K562 (cell line): Measurements from ENCODE around the gene CCDC169. TPM values are rescaled to one million over a fixed set of nuclear protein-coding genes. Genes with fewer than 3 reads are reported as not detected.

Experiments used
- CREB1 ChIP-seq, 2 experiments: sonication (generic) in 1 of 2; formaldehyde crosslinking in 1 of 2; IDR thresholded peaks; 2 replicates each; pipeline versions ENCODE4 v1.6.1 to v1.8.0; 2012 to 2022; ENCODE audit warnings: inconsistent platforms in 1 of 2, mild to moderate bottlenecking in 1 of 2, missing genetic modification reagents in 1 of 2, moderate library complexity in 1 of 2
- HNRNPL ChIP-seq: fragments of 200-400 bp; formaldehyde crosslinking; IDR thresholded peaks from 2 replicates; pipeline ENCODE4 v1.6.1; 2017; ENCODE audit warnings: low read depth, mild to moderate bottlenecking, low read length
- NRF1 ChIP-seq, 2 experiments: fragments of 450-650 bp; IDR thresholded peaks in 1 of 2; conservative IDR thresholded peaks in 1 of 2; 2 replicates each; pipeline ENCODE4 v1.6.1; 2014; ENCODE audit warnings: mild to moderate bottlenecking in 2 of 2
- POLR2AphosphoS5 ChIP-seq: IDR thresholded peaks from 2 replicates; pipeline ENCODE4 v1.6.1; 2011; ENCODE audit warnings: mild to moderate bottlenecking, low read depth, low read length, moderate library complexity; ENCODE audit not compliant: control insufficient read depth, insufficient read depth
- SMARCB1 ChIP-seq: IDR thresholded peaks from 2 replicates; pipeline ENCODE4 v1.6.1; 2011; ENCODE audit warnings: improper control_type of control experiment, low read depth; ENCODE audit not compliant: insufficient read length
- ZKSCAN1 ChIP-seq: fragments of 150-350 bp; IDR thresholded peaks from 2 replicates; pipeline ENCODE4 v1.6.1; 2016; ENCODE audit warnings: low read depth, low read length
- polyA plus RNA-seq, 8 experiments: library from polyadenylated mRNA; depleted of rRNA in 4 of 8; stranded (reverse) in 5 of 8; unstranded in 3 of 8; fragments of >200 nt; fragmentation: Nextera tagmentation in 2 of 8; fragmentation: Illumina TruSeq in 1 of 8; extraction: Ambion mirVana in 2 of 8; extraction: Trizol in 1 of 8; gene quantifications; 2 replicates each; pipeline versions ENCODE4 v1.2.1 to v1.2.3, GENCODE V29; 2011 to 2014; ENCODE audit warnings: inconsistent platforms in 1 of 8, missing spikeins in 1 of 8
- total RNA-seq, 7 experiments: library from RNA; depleted of rRNA in 6 of 7; stranded (reverse); fragments of >200 nt in 6 of 7; fragmentation: Illumina TruSeq in 2 of 7; extraction: Trizol in 2 of 7; gene quantifications; 2 replicates each; pipeline versions ENCODE4 v1.2.1 to v1.2.3, GENCODE V29; 2011 to 2021; ENCODE audit warnings: low replicate concordance in 1 of 7
- TF ChIP-seq, protein P1 (sequence below): fragments of 450-650 bp; IDR thresholded peaks from 2 replicates; pipeline ENCODE4 v1.6.1; 2016; ENCODE audit warnings: mild to moderate bottlenecking, moderate library complexity
- TF ChIP-seq, protein P2 (sequence below): fragments of 200-800 bp; sonication (Bioruptor generic); IDR thresholded peaks from 2 replicates; pipeline ENCODE4 v1.6.1; 2017; ENCODE audit warnings: missing genetic modification characterization, missing compliant biosample characterization
- TF ChIP-seq, protein P3 (sequence below): fragments of 450-650 bp; IDR thresholded peaks from 2 replicates; pipeline ENCODE4 v1.7.1; 2018; ENCODE audit warnings: mild to moderate bottlenecking, low read depth; ENCODE audit not compliant: partially characterized antibody

The CCDC169 gene
- total and polyA plus RNA-seq, 9 of the 15 experiments (the other 6 are each of a cell fraction or from before 2014, with no cell fraction given), result 6.8 to 22.0 (median 12.4) TPM

DNA sequence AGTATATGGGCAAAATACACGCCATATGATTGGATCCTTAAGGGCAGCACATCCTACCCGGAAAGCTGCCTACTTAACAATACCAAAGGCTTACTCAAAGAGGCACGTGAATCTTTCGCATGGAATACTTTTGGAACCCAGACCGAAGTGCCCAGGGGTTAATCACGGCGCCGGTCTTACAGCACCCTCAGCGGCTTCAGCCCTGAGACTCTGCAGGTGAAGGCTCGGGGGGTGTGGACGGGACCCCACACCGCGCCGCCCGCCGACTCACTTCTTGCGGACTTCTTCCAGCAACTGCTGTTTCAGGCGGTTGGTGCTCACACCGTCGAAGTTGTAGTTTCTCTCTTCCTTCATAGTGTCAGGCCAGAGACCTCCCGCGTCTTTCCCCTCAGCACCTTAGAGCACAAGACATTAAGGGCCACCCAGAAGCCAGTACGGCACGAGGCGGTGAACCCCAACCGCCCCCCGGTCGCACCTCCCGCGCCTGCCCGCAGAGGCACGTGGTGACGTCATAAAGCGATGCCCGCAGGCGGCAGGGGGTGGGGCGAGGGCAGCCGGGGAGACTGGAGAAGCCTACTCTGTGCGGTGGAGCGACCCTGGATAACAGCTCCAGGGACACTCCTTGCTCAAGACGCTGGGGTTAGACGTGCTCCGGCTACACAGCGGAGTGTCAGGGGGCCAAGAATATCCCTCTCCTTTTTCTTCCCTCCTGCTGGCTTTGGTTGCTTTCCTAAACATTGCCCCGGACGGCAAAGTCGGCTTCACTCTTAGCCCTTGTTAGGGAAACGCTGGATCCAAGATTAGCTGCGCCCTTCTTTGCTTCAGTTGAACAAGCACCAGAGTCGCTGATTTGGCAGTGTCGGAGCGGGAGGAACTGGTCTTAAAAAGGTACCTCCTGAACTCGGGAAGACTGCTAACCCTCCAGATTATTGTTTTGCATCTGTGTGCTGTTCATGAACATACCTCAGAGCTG is at the start of gene CCDC169 (continued):
- TF ChIP-seq, protein P1, sequence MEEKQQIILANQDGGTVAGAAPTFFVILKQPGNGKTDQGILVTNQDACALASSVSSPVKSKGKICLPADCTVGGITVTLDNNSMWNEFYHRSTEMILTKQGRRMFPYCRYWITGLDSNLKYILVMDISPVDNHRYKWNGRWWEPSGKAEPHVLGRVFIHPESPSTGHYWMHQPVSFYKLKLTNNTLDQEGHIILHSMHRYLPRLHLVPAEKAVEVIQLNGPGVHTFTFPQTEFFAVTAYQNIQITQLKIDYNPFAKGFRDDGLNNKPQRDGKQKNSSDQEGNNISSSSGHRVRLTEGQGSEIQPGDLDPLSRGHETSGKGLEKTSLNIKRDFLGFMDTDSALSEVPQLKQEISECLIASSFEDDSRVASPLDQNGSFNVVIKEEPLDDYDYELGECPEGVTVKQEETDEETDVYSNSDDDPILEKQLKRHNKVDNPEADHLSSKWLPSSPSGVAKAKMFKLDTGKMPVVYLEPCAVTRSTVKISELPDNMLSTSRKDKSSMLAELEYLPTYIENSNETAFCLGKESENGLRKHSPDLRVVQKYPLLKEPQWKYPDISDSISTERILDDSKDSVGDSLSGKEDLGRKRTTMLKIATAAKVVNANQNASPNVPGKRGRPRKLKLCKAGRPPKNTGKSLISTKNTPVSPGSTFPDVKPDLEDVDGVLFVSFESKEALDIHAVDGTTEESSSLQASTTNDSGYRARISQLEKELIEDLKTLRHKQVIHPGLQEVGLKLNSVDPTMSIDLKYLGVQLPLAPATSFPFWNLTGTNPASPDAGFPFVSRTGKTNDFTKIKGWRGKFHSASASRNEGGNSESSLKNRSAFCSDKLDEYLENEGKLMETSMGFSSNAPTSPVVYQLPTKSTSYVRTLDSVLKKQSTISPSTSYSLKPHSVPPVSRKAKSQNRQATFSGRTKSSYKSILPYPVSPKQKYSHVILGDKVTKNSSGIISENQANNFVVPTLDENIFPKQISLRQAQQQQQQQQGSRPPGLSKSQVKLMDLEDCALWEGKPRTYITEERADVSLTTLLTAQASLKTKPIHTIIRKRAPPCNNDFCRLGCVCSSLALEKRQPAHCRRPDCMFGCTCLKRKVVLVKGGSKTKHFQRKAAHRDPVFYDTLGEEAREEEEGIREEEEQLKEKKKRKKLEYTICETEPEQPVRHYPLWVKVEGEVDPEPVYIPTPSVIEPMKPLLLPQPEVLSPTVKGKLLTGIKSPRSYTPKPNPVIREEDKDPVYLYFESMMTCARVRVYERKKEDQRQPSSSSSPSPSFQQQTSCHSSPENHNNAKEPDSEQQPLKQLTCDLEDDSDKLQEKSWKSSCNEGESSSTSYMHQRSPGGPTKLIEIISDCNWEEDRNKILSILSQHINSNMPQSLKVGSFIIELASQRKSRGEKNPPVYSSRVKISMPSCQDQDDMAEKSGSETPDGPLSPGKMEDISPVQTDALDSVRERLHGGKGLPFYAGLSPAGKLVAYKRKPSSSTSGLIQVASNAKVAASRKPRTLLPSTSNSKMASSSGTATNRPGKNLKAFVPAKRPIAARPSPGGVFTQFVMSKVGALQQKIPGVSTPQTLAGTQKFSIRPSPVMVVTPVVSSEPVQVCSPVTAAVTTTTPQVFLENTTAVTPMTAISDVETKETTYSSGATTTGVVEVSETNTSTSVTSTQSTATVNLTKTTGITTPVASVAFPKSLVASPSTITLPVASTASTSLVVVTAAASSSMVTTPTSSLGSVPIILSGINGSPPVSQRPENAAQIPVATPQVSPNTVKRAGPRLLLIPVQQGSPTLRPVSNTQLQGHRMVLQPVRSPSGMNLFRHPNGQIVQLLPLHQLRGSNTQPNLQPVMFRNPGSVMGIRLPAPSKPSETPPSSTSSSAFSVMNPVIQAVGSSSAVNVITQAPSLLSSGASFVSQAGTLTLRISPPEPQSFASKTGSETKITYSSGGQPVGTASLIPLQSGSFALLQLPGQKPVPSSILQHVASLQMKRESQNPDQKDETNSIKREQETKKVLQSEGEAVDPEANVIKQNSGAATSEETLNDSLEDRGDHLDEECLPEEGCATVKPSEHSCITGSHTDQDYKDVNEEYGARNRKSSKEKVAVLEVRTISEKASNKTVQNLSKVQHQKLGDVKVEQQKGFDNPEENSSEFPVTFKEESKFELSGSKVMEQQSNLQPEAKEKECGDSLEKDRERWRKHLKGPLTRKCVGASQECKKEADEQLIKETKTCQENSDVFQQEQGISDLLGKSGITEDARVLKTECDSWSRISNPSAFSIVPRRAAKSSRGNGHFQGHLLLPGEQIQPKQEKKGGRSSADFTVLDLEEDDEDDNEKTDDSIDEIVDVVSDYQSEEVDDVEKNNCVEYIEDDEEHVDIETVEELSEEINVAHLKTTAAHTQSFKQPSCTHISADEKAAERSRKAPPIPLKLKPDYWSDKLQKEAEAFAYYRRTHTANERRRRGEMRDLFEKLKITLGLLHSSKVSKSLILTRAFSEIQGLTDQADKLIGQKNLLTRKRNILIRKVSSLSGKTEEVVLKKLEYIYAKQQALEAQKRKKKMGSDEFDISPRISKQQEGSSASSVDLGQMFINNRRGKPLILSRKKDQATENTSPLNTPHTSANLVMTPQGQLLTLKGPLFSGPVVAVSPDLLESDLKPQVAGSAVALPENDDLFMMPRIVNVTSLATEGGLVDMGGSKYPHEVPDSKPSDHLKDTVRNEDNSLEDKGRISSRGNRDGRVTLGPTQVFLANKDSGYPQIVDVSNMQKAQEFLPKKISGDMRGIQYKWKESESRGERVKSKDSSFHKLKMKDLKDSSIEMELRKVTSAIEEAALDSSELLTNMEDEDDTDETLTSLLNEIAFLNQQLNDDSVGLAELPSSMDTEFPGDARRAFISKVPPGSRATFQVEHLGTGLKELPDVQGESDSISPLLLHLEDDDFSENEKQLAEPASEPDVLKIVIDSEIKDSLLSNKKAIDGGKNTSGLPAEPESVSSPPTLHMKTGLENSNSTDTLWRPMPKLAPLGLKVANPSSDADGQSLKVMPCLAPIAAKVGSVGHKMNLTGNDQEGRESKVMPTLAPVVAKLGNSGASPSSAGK, result peak; percentile 79
- TF ChIP-seq, protein P2, sequence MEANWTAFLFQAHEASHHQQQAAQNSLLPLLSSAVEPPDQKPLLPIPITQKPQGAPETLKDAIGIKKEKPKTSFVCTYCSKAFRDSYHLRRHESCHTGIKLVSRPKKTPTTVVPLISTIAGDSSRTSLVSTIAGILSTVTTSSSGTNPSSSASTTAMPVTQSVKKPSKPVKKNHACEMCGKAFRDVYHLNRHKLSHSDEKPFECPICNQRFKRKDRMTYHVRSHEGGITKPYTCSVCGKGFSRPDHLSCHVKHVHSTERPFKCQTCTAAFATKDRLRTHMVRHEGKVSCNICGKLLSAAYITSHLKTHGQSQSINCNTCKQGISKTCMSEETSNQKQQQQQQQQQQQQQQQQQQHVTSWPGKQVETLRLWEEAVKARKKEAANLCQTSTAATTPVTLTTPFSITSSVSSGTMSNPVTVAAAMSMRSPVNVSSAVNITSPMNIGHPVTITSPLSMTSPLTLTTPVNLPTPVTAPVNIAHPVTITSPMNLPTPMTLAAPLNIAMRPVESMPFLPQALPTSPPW (CRISPR knock-in tag), result peak; percentile 86
- TF ChIP-seq CREB1 (IDR thresholded peaks at IDR 0.05) (peak; percentile 87), CREB1 (CRISPR knock-in tag; IDR thresholded peaks at IDR 0.05) (peak; percentile 89), HNRNPL (peak; percentile 89), SMARCB1 (no peak), POLR2AphosphoS5 (peak; percentile 56; the same call in 1 of the 2 replicates), ZKSCAN1 (peak; percentile 92), NRF1 (conservative IDR thresholded peaks at IDR 0.05 in 1 of 2, IDR thresholded peaks at IDR 0.05 in 1 of 2) (peak; percentile 72 to 78)
- TF ChIP-seq, protein P3, sequence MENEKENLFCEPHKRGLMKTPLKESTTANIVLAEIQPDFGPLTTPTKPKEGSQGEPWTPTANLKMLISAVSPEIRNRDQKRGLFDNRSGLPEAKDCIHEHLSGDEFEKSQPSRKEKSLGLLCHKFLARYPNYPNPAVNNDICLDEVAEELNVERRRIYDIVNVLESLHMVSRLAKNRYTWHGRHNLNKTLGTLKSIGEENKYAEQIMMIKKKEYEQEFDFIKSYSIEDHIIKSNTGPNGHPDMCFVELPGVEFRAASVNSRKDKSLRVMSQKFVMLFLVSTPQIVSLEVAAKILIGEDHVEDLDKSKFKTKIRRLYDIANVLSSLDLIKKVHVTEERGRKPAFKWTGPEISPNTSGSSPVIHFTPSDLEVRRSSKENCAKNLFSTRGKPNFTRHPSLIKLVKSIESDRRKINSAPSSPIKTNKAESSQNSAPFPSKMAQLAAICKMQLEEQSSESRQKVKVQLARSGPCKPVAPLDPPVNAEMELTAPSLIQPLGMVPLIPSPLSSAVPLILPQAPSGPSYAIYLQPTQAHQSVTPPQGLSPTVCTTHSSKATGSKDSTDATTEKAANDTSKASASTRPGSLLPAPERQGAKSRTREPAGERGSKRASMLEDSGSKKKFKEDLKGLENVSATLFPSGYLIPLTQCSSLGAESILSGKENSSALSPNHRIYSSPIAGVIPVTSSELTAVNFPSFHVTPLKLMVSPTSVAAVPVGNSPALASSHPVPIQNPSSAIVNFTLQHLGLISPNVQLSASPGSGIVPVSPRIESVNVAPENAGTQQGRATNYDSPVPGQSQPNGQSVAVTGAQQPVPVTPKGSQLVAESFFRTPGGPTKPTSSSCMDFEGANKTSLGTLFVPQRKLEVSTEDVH, result peak; percentile 20
